Immature natural killer cell (primary cell): ENCODE results near the gene ABHD15. TPM values are rescaled to one million over a fixed set of nuclear protein-coding genes. Genes with fewer than 3 reads are reported as not detected.
A peak's percentile ranks its signal among the peaks of the same experiment; 100 is the strongest.

ENCODE experiments used
- DNase-seq, 3 donors: peaks; one replicate each; pipeline ENCODE4 v3.0.0; 2022; ENCODE audit warnings: mixed read lengths in 1 of 3
- H3K27ac Mint-ChIP-seq, 6 donors: one replicate each; pipeline ENCODE4 v1.8.0; 2020; ENCODE audit warnings: mixed read lengths in 6 of 6, mild to moderate bottlenecking in 5 of 6, inconsistent platforms in 4 of 6, moderate library complexity in 3 of 6
- H3K27me3 Mint-ChIP-seq, 3 donors: one replicate each; pipeline ENCODE4 v1.8.0; 2020 to 2021; ENCODE audit warnings: low read depth in 3 of 3, mild to moderate bottlenecking in 3 of 3, mixed read lengths in 3 of 3, moderate library complexity in 3 of 3, inconsistent platforms in 1 of 3
- H3K36me3 Mint-ChIP-seq, 3 donors: one replicate each; pipeline ENCODE4 v1.8.0; 2020; ENCODE audit warnings: mixed read lengths in 3 of 3, inconsistent platforms in 2 of 3, mild to moderate bottlenecking in 2 of 3
- H3K4me1 Mint-ChIP-seq, 2 donors: one replicate each; pipeline ENCODE4 v1.8.0; 2020; ENCODE audit warnings: inconsistent platforms in 2 of 2, mild to moderate bottlenecking in 2 of 2, mixed read lengths in 2 of 2, moderate library complexity in 1 of 2
- H3K4me3 Mint-ChIP-seq, 5 donors: one replicate each; pipeline ENCODE4 v1.8.0; 2020; ENCODE audit warnings: mild to moderate bottlenecking in 5 of 5, mixed read lengths in 5 of 5, inconsistent platforms in 3 of 5, moderate library complexity in 3 of 5
- H3K9me3 Mint-ChIP-seq, 6 donors: one replicate each; pipeline ENCODE4 v1.8.0; 2020; ENCODE audit warnings: mild to moderate bottlenecking in 6 of 6, mixed read lengths in 6 of 6, inconsistent platforms in 4 of 6, moderate library complexity in 3 of 6
- polyA plus RNA-seq, 3 donors: library from polyadenylated mRNA; unstranded; fragments of 300-500 nt; fragmentation: Illumina TruSeq; gene quantifications; one replicate each; pipeline ENCODE4 v1.2.3, GENCODE V29; 2021

ABHD15 gene
- polyA plus RNA-seq, 3 donors from 2014 or later, result 31.6 to 36.7 (median 34.0) TPM

DNA sequence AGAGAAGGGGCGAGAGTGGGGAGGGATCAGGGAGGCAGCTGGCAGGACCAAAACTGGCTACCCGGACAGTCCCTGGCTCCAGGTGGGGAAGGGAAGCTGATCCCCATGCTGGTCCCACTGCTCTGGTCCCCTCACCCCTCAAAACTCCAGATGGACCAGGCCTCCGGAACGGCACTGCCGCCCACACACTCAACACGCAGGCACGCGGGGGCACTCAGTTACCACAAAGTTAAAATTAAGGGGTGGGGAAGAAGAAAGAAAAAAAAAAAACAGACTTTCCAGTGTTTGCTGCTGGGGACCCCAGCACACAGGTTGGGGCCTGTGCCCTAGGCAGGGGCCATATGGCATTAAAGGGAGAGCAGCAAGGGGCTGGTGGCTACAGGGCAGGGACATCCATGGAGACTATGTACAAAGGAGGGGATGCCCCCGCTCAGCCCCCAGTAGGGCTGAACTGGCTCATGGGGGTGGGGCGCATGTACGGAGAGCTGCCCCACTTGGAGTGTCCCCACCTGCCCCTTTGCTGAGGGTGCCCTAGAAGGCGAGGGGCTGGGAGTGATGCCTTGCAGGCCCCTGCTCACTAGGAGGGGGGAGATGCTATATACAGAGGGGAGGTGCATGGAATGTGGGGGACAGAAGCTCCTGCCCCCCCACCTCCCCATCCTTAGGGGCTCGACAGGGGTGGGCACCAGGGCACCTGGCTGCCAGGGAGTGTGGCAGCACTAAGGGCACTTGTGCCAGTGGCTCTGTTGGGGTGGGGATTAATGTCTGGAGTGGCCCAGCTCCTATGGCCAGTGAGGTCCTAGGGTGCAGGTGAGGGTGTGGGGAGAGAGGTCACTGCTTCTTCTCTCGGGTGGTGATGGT lies 7.3 kb upstream of the ABHD15 start:
- Mint-ChIP-seq H3K9me3 (no peaks in the 10 kb centered on the region), H3K4me3 (peak overlapping the region in 1 of 5 donors; percentile 12), H3K4me1 (peaks cover 5 to 11% of the 10 kb centered on the region in 2 donors), H3K27me3 (peaks cover under 1 to 7% (median 2%) of the 10 kb centered on the region in 3 donors), H3K27ac (peak overlapping the region in 1 of 6 donors; percentile 17), H3K36me3 (peaks cover 0 to 1% (median 0%) of the 10 kb centered on the region in 3 donors)
- no peak for DNase-seq

DNA sequence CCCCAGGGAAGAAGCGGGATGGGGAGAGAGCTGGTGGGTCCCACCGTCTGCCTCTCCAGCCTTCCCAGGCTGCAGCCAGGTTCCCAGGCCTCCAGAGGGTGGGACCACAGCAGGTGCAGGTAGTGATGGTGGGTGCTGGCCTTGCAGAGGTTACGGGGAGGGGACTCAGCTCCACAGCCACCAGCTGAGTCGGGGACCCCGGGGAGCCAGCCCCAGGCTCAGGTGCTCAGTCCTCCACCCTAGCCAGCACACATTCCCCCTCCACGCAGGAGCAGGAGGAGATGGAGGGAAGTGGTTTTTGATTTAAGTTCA lies 6.7 kb upstream of the ABHD15 start:
- Mint-ChIP-seq H3K4me3 (no peak overlapping the region), H3K36me3 (no peaks in the 10 kb centered on the region)
- no peak for DNase-seq

DNA sequence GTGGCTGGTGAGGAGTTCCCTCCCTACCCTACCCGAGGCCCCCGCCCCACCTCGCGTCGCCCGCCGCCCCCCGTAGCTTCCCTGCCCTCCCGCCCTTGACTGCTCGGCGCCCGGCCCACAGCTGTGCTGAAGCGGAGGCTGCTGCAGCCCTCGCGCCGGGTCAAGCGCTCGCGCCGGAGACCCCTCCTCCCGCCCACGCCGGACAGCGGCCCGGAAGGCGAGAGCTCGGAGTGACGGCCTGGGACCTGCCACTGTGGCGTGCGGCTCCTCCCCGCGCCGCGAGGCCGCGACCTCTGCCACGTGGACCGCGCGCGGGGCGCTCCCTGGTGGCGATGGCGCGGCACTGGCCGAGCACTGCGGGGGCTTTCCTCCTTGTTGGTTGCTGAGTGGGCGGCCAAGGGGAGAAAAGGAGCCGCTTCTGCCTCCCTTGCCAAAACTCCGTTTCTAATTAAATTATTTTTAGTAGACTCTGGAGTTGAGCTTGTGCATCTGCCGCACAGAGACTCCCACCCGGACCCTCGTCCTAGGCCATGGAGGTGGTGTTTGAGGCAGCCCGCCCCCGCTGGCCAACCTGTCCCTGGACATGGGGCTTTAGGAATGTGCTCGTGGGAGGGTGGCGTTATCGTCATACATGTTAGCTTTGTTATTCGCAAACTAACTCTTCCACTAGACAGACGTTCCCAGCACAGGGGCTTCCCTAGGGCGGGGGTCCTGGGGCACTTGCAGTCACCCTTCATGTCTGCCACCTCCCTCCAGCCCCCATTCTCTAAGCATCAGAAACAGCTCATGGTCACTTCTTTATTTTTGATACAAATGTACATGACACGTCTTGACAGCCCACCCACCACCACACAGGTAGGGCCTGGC lies 6.1 kb upstream of the ABHD15 start:
- H3K4me1 Mint-ChIP-seq, result peaks cover 7 to 14% of the 10 kb centered on the region in 2 donors
- DNase-seq, result peak in 2 of 3 donors; percentile 68 to 71
- peaks cover 6 to 8% (median 6%) of the 10 kb centered on the region in 3 donors for H3K27me3 Mint-ChIP-seq
- no peaks in the 10 kb centered on the region for H3K9me3 Mint-ChIP-seq
- peak overlapping the region in 1 of 5 donors; percentile 12 for H3K4me3 Mint-ChIP-seq
- H3K27ac Mint-ChIP-seq, result no peak overlapping the region
- no peaks in the 10 kb centered on the region for H3K36me3 Mint-ChIP-seq

More for the DNA sequence above, 6.7 kb upstream of the ABHD15 start:
- H3K9me3 Mint-ChIP-seq, result no peaks in the 10 kb centered on the region
- peaks cover 7 to 14% of the 10 kb centered on the region in 2 donors for H3K4me1 Mint-ChIP-seq
- peak overlapping the region in 1 of 6 donors; percentile 17 for H3K27ac Mint-ChIP-seq
- peaks cover 2 to 8% (median 3%) of the 10 kb centered on the region in 3 donors for H3K27me3 Mint-ChIP-seq

DNA sequence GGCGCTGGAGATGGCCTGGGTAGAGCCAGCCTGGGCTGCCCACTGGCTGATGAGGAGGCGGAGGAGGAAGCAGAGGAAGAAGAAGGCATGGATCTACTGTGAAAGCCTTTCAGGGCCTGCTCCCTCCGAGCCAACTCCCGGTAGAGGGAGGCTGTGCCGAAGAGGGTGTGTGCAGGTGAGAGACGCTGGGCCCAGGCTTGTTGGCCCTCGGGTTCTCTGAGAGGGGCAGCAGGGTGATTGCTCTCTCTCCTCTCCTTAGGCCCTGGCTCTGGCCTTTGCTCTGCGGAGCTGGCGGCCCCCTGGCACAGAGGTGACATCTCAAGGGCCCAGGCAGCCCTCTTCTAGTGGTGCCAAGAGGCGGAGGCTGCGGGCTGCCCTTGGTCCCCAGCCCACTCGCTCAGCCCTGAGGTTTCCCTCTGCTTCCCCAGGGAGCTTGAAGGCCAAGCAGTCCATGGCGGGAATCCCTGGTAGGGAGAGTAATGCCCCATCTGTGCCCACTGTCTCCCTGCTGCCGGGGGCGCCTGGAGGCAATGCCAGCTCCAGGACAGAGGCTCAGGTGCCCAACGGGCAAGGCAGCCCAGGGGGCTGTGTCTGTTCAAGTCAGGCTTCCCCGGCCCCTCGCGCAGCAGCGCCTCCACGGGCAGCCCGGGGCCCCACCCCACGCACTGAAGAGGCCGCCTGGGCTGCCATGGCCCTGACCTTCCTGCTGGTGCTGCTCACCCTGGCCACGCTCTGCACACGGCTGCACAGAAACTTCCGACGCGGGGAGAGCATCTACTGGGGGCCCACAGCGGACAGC lies 5.2 kb upstream of the ABHD15 start:
- no peaks in the 10 kb centered on the region for H3K9me3 Mint-ChIP-seq
- no peak overlapping the region for H3K27ac Mint-ChIP-seq
- H3K4me1 Mint-ChIP-seq, result peaks cover 7 to 14% of the 10 kb centered on the region in 2 donors
- no peaks in the 10 kb centered on the region for H3K36me3 Mint-ChIP-seq
- H3K4me3 Mint-ChIP-seq, result peak overlapping the region in 1 of 5 donors; percentile 55
- peaks cover 8 to 9% (median 9%) of the 10 kb centered on the region in 3 donors for H3K27me3 Mint-ChIP-seq
- DNase-seq, result no peak

DNA sequence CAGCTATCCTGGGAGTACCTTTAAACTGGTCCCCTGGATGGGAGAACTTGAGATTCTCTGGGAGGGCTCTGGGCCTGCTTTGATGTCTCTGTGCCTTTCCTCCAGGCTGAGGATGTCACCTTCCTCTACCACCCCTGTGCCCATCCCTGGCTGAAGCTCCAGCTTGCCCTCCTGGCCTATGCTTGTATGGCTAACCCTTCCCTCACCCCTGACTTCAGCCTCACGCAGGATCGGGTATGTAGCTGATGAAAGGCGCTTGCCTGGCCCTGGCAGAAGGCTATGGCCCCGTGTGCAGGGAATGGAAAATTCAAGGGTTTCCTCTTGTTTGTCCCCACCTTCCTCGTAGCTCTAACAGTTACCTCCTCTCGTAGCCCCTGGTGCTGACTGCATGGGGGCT lies 4.6 kb upstream of the ABHD15 start:
- no peaks in the 10 kb centered on the region for H3K9me3 Mint-ChIP-seq
- no peak overlapping the region for H3K27ac Mint-ChIP-seq
- H3K4me1 Mint-ChIP-seq, result peaks cover 7 to 14% of the 10 kb centered on the region in 2 donors
- H3K36me3 Mint-ChIP-seq, result no peaks in the 10 kb centered on the region
- DNase-seq, result no peak
- H3K4me3 Mint-ChIP-seq, result peak overlapping the region in 1 of 5 donors; percentile 55
- H3K27me3 Mint-ChIP-seq, result peaks cover 8 to 9% (median 9%) of the 10 kb centered on the region in 3 donors

DNA sequence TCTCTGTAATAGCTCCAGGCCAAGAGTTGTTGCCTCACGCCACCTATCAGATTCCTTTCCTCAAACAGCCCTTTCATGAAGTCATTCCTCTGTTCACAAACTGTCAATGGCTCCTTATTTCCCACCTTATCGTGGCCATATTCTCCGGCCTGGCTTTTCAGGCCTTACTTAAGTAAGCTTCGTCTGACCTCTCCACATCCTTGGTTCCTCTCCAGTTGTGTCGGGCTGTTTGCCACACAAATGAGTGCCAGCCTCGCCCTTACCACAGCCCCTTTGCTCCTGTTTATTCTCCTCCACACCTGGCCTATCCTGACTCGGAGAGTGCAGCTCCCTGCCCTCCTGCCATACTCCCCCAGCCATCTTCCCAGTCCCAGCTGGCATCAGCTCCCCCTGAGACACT lies 3.7 kb upstream of the ABHD15 start:
- Mint-ChIP-seq H3K36me3 (no peaks in the 10 kb centered on the region), H3K4me1 (peaks cover 14 to 21% of the 10 kb centered on the region in 2 donors), H3K27ac (peak overlapping the region in 2 of 6 donors; percentile 20 to 75), H3K27me3 (peaks cover 11 to 17% (median 12%) of the 10 kb centered on the region in 3 donors), H3K4me3 (peak overlapping the region; percentile 3 to 59 (median 50)), H3K9me3 (no peaks in the 10 kb centered on the region)
- DNase-seq, result no peak

DNA sequence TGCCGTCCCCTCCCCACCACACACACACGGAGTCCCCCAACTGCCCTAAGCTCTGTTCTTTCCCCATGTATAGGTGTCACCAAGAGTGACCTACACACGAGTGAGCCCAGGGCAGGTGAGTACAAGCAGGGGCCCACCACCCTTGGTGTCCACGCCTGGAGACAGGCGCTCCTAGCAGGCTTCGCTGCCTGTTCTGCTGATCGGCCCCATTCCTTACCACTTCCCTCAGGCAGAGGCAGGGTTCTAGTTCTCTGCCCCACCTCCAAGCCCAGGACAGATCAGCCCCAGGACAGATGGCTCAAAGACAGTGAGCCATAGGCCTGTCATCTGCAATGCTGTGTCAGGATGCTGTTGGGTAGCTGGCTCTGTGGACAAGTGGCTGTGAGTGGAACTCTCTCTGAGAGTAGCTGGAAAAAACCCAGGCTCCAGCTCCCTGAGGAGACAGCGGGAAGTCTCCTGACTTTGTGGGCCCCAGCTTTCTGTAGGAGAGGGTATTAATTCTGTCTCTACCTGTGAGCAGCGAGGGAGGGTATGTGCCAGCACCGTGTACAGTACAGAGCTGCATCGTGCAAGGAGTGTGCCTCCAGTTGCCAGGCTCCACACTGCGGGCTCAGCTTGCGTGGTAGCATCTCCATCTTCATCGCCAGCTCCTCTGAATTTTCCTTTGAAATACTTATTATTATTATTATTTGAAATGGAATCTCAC lies 2.6 kb upstream of the ABHD15 start:
- H3K9me3 Mint-ChIP-seq, result no peaks in the 10 kb centered on the region
- peaks cover 8 to 17% (median 12%) of the 10 kb centered on the region in 3 donors for H3K27me3 Mint-ChIP-seq
- H3K4me1 Mint-ChIP-seq, result peaks cover 23 to 30% of the 10 kb centered on the region in 2 donors
- H3K36me3 Mint-ChIP-seq, result no peaks in the 10 kb centered on the region
- peak overlapping the region; percentile 75 to 89 (median 85) for H3K4me3 Mint-ChIP-seq
- H3K27ac Mint-ChIP-seq, result peak overlapping the region; percentile 60 to 85 (median 78)
- no peak for DNase-seq

DNA sequence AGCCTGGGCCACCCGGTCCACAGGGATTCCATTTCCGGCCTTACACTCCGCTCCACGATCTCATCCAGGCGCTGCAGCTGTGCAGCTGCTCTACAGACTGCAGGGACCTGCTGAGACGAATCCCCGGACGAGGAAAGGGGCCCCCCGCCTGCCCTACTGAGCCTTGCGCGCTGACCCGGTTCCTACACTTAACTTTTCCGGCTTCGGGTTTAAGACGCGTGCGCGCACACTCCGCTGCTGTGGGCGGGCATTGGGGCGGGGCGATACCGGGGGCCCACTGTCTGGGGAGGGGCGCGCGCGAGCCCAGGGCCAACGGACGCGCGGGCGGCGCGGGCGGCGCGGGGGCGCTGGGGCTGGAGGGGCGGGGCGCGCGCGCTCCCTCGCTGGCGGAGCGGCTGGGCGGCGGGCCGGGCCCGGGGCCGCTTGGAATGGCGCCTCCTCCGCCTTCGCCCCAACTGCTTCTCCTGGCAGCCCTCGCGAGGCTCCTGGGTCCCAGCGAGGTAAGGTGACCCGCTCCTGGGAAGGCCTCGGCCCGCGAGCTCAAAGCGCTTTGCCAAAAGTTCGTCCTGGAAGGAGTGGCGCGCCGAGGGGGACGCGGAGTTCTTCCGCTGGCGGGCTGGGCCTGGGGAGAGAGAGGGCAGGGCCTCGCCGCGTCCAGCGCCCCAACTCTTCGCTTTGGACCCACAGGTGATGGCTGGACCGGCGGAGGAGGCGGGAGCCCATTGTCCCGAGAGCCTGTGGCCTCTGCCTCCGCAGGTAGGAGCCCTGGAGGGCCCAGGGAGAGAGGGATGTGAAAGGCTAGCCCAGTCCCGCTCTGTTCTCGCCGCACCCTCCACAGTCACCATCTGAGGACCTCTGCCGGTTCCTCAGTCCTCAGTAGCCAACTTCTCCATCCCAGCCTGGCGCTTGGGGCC lies 1.8 kb upstream of the ABHD15 start, which contains the start of gene TP53I13:
Gene TP53I13, plus strand, starts transcription at position 371 of the 914 bp plus-strand sequence. Its CDS starts 58 bp downstream, at position 429.
- DNase-seq, result peak; percentile 83 to 88 (median 84)
- Mint-ChIP-seq H3K4me1 (peaks cover 30 to 38% of the 10 kb centered on the region in 2 donors), H3K4me3 (peak within 1 kb of the TSS; percentile 91 to 99 (median 98)), H3K36me3 (peaks cover 0 to 4% (median 0%) of the 10 kb centered on the region in 3 donors), H3K9me3 (no peaks in the 10 kb centered on the region), H3K27ac (peak within 1 kb of the TSS; percentile 92 to 98 (median 96)), H3K27me3 (peaks cover 8 to 19% (median 16%) of the 10 kb centered on the region in 3 donors)

DNA sequence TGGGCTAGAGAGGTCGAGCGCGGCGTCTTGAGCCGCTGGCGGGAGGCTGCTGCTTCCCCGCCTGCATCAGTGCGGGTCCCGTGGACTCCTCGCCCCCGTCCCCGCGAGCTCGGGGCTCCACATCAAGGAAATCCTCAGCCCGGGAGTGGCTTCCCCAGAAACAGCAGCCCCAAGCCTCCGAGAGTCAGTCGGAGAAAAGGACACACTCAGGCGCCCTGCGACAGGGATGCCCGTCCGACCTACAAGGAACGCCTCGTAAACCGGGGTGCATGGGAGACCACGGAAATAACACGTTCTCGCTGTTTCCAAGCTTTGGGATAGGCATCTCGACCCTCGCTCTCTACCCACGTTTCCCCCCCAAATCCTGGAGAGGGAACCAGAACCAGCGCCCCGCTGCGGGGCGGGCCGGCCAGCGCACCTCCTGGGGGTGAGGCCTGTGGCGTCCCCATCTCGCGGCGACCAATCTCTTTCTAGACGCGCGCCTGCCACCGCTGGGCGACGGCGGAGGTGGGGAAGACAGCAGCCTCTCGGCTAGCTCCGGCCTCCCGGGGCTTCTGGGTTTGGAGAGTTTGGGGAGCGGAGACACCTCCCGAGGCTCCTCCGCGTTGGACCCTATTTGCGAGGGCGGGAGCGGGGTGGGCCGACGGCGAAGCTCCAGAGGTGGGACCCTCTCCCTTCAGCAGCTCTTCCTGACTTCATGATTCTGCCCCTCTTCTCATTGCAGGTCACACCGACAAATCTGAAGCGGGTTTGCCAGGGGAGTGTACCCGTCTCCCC lies 905 bp upstream of the ABHD15 start:
- Mint-ChIP-seq H3K27ac (peak overlapping the region; percentile 92 to 98 (median 96)), H3K9me3 (no peaks in the 10 kb centered on the region), H3K4me3 (peak overlapping the region; percentile 91 to 99 (median 98)), H3K4me1 (peaks cover 34 to 42% of the 10 kb centered on the region in 2 donors), H3K27me3 (peaks cover 9 to 19% (median 19%) of the 10 kb centered on the region in 3 donors), H3K36me3 (peaks cover 0 to 4% (median 0%) of the 10 kb centered on the region in 3 donors)
- peak; percentile 75 to 80 (median 78) for DNase-seq

DNA sequence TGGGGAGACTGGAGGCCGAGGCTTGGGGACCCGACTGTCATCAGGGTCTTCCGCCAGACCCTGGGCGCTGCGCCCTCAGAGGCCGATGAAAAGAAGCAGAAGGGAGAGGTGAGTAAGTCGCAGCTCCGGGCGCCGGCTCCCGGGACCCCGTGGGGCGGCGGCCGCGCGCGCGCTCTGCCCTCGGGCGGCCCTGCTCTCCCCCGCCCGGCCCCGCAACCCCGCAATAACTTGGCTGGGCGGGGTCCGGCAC lies 392 bp upstream of the ABHD15 start:
- DNase-seq, result no peak
- peak overlapping the region; percentile 91 to 99 (median 98) for H3K4me3 Mint-ChIP-seq
- peaks cover 39 to 48% of the 10 kb centered on the region in 2 donors for H3K4me1 Mint-ChIP-seq
- peak overlapping the region; percentile 75 to 96 (median 90) for H3K27ac Mint-ChIP-seq
- H3K27me3 Mint-ChIP-seq, result peaks cover 9 to 20% (median 19%) of the 10 kb centered on the region in 3 donors
- H3K36me3 Mint-ChIP-seq, result peaks cover under 1 to 5% (median under 1%) of the 10 kb centered on the region in 3 donors
- H3K9me3 Mint-ChIP-seq, result no peaks in the 10 kb centered on the region
